ENCODE results near the gene PPP1R9A.

The PPP1R9A gene

DNA sequence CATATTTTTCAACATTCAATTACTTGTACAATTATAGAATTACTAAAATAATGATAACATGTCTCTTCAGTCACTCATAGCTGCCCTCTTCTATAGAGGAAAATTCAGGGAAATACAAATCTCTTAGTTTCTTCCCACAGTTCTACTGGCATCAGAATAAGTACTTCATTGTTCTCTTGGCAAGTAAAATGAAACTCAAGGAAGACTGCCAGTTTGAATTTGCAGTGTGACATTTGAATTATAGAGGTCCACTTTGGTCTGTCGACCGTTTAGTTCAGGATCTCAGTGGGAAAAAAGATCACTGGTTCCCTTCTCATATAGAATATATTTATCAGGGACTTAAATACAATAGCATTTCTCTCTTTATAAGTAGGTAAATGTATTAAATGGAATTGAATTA, 302.4 kb downstream of the PPP1R9A start:
- no peak for DNase-seq

DNA sequence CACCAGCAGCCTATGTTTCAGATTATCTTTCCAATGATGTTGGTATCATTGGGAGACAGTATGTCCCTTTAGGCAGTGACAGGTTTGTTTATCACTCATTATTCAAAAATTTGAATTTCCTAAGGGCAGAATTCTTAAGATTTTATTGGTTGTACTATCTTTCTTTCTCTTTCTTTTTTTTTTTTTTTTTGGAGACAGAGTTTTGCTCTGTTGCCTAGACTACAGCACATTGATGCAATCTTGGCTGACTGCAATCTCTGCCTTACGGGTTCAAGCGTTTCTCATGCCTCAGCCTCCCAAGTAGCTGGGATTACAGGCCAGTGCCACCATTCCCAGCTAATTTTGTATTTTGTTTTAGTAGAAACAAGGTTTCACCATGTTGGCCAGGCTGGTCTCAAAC, 305.8 kb downstream of the PPP1R9A start:
- DNase-seq, result no peak

DNA sequence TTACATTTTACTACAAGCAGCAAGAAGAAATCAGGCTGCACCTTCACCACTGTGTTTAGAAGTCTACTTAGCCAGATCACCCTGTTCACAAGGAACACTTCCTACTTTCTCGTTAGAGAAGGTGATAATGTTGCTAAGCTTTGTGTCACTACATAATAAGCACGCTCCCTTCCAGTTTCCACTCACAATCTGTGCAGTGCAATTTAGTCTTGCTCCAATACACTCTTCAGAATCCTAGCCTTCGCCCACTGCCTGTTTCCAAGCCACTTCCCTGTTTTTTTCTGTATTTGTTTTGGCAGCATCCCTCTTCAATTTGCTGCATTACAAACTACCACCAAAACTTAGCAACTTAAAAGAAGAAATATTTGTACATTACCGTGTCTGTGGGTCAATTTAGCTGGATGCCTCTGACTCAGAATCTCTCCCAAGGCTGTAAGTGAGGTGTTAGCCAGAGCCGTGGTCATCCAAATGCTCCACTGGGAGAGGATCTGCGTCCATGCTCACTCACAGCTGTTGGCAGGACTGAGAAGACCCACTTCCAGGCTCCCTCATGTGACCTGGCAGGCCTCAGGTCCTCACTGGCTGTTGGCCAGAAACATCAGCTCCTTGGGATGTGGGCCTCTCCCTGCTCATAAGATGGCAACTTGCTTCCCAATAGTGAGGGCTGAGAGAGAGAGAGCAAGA, 306.6 kb downstream of the PPP1R9A start:
- DNase-seq, result no peak

DNA sequence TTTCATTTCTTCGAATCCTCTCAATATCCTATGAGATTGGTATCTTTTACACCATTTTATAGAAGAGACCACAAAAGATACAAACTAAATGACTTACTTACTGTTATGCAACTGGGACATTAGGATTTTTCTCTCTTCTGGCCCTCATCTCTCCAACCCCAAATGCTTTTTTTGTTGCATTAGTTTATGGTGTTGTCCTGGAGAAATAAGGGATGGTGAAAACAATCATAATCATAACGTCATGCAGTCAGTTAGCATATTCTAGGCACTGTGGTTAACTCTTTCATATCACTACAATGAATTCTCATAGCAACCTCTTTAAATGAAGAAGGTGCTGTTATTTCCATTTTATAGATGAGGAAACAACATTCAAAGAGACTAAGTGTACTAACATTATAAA, 312.3 kb downstream of the PPP1R9A start:
- no peak for DNase-seq

DNA sequence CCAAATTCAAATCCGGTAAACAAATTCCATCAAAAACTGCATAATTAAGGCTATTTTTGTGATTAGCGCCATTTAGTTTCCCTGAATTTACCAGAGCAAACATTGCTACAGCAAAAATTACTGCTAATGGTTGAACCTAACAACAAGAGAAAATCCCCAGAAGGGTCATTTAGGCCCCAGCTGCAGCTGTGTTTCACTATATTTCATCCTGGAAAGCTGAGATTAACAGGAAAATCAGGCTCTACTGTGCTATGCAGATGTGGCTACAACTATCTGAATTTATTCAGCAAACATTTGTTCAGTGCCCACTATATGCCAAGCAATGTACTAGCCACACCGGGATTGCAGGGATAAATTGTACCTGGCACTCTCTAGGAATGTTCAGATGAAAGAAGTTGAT, 312.9 kb downstream of the PPP1R9A start:
- no peak for DNase-seq

DNA sequence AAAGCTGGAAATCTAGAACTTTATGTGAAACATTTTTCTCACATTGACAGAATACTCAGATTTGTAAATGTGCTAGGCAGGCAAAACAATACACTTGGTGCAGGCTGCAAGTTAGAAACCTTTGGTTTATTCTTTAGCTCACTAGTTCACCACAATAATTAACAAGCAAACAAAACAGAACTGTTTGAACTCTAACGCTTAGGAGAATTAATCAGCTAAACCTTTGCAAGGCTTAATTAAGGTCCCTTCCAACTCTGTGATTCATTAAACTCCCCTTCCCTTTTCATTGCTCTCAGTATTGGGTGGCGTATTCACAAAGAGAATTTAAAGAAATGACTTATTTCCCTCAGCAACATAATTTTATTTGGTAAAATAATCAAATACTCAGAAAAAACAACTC, 317.9 kb downstream of the PPP1R9A start:
- no peak for DNase-seq

DNA sequence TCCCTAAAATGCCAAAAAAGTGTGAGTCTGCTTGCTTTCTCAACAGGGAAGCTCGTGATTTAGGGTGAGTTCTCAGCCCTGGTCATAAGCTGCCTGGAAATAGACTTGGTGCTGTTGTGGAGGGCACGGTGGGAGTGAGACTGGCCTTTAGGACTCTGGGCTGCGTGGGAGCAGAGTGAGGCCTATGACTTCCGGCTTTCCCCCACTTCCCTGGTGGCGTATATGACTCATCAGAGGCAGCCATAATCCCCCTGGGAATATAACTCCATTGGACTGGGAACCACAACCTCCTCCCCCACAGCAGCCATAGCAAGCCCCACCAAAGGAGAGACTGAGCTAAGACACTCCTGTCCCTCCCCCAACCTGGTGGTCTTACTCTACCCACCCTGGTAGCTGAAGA, 321.9 kb downstream of the PPP1R9A start:
- no peak for DNase-seq

DNA sequence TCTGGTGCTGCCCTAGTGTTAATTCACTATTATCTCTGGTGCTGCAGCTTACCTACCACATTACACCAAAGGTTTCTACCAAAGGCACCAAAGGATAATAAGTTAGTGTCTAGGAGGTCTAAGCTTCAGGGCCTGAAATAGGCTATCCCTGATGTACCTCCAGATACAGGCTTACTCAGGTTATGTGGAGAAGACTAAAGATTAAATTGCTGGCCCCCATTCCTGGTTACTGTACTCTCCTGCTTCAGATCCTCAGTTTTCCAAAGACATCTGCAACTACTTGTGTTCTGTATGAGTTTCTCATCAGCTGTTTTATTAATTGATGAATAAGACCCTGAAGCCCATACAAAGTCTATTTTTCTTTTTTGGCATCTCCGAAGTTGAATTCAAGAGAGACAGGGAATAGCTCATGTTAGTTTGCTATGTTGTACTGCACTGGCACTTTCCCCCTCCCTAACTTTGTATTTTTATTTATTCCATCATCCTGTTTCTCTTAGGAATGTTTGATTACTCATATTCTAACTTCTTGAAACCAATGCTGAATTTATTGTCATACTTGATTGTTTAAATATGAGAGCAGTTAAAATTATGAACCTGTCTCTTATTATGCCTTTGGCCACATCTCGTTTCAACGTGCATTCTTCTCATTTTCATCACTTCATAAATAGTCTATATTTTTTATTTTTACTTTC, 331.0 kb downstream of the PPP1R9A start:
- DNase-seq, result no peak

DNA sequence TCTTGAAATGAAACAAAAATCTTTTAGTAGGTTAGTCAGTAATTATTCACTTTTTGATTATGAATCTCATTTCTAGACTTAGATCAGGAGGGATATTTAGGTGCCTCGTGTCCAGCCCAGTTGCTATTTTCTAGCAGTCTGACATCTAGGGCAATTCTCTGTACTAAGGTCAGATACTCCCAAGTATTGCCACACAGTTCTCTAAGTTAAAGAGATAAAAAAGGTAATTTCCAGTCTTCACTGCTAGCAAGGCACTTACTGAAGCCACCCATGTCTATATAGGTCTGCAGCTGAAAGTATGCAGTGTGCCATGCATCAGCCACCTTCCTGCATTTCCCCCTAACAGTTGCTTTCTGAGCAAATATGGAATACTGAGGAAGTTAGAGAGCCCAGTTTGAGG, 333.5 kb downstream of the PPP1R9A start:
- no peak for DNase-seq

DNA sequence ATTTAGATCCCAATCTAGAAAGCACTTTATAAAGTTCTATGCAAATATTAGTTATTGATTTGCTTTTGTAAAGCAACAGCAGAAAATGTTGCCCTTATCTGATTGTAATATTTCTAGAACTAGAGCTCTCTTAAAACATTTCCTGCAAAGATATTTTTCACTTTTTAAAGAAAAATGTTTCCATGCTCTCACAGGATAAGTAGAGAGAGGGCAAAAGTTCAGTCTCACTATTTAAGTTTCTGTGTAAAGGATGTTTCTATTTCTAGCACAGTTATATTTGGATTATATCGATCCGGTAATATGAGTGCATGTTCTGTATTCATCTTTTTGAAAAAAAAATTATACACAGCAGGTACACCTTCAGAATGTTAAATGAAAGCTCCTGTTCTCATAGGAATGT, 334.9 kb downstream of the PPP1R9A start:
- no peak for DNase-seq

DNA sequence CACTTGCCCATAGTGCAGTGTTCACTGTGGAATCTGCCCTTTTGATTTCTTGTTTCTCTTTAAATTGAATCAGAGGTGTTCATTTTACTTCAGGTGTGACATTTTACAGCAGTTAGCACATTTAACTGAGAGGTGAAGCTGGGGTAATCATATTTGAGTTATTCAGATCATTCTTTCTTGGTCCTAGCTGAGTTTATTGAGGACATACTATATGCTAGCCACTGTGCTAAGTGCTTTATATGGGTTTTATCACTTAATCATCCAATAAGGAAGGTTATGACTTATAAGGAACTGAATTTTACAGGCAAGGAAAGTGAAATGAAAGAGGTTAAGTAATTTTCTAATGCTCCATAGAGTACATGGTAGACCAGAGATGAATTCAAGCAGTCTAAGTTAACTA, 337.2 kb downstream of the PPP1R9A start:
- DNase-seq, result no peak

DNA sequence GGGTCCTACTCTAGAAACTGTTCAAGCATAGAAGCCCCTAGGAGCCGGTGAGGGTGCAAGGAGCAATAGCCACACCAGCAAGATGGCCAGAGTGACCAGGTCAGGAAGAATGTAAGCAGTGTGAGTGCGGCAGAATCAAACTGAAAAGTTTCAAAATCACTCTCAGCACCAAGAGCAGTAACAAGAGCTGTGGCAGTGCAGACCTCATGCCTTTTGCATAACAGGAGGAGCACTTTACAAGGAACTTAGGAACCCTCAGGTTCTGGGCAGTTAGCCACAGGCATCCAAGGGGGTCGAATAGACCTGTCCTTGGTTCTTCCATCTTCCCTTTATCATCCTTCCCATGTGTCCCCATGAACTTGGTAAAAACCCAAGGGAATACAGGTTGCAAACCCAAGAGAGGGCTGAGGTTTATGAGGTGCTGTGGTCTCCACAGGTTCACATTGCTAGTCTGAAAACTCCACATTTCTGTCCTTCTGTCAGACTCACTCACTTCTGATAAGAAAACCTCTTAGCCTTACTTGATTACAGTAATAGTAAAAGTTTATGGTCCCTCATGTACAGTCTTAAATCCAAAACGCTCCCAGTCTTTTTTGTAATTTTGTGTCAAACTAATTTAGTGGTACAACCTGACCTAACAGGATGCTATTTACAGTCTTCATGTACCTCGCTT, 338.6 kb downstream of the PPP1R9A start:
- DNase-seq, result no peak

DNA sequence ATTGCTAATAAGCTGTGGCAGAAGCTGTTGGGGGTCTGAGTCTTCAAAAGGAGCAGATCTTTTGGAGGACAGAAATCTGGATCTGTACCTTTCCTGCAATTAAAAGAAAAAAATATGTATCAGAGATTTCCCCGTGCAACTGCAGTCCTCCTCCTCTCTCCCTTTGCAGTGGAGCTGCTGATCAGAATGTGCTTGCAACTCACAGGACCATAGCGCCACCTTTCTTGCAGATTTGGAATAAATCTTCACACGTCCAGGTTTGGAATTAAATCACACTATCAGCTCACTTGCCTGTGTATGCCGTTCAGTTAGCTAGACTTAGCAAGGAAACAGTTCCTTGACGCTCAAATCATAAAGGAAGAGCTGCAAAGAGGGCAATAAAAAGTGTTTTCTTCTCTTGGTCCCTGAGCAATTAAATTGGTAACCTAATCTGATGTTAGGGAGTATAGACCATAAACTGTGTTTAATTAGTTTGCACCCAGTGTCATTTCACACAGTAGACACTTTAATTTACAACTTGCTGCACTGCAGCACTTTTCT, 339.5 kb downstream of the PPP1R9A start:
- peak in 1 of 2 experiments; percentile 40 for DNase-seq

DNA sequence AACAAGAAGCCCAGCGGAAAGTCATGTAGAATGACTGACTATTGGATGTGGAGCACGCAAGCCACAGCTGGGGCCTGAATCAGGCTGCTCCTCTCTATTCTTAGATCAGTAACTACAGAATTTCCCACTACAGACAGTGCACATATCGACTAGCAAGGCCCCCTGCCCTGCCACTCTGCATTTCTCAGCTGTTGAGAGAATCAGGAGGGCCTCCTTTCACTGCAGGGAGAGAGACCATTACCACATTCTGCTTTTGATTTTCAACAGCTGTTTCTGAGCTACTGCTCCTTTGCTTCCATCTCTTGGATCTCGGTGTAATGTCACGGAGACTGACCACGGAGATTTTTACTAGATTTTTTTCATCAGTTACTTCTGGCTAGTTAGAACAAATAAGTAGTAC, 343.2 kb downstream of the PPP1R9A start:
- DNase-seq, result no peak

DNA sequence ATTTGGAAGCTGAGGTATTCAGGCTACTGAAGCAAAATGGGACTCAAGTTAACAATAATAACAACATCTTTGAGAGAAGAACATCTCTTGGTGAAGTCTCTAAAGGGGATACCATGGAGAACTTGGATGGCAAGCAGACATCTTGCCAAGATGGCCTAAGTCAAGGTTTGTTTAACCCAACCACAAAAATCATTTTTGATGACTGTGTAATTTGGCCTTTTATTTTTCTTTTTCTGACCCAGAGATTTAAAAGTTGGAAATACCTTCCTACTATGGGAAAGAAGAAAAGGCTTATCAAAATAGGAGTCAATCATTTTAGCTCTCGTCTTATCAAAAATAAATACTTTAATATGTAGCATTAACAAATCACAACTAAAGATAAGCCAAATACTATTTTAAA, 344.6 kb downstream of the PPP1R9A start:
- DNase-seq, result no peak

DNA sequence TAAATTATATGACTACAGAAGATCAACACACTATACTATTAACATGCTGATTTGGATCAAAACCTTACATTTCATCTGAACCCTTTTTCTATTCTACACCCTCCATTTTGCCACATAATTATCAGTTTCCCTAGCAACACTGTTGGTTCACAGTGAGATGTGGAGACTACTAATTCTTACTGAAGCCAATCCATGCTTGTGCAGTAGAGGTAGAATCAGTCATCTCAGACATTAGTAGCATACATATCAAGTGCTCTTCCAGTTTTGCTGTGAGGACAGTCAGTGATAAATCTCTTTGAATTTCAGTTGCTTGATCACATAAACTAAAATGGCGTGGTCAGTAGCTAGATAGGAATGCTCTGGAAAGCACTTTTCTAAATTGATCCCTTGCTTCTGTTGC, 346.6 kb downstream of the PPP1R9A start:
- DNase-seq, result no peak

DNA sequence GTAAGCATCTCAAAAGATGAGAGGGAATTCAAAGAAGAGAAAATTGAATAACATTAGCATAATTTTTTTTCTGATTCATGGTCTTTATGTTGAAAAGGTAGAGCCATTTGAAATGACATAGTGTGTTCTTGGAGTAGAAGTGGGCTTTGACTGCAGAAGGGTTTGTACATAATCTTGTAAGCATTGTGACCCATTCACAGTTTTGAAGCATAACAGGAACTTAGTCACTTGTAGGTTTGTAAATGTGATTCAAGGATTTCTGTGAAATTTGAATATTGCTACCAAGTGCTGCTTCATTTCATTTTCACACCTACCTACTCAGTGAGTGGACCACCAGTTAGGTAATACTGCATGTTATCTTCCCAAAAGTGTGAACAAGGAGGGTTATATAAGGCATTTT, 348.3 kb downstream of the PPP1R9A start:
- DNase-seq, result no peak

DNA sequence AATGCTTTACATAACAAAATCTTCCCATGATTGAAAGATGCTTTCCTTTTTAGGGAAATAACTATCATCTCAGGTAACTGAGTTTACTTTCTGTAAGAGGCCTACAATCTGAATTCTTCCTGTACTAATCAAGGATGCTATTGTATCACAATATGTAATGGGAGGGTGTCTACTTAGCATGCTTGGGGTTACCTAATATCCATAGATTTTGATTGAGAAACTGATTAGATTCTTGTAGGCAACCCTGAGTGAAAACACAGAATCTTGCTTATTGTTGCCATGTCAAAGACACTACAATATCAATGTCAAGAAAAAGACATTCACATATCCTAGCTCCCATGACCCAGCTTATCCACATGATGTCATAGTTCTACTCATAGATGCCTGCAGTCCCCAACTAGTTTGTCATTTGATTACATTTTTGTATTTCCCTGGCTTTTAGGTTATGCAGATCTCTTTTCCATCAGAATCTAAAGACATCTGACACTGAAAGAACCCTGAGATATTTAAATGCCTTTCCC, 354.6 kb downstream of the PPP1R9A start:
- DNase-seq, result no peak

DNA sequence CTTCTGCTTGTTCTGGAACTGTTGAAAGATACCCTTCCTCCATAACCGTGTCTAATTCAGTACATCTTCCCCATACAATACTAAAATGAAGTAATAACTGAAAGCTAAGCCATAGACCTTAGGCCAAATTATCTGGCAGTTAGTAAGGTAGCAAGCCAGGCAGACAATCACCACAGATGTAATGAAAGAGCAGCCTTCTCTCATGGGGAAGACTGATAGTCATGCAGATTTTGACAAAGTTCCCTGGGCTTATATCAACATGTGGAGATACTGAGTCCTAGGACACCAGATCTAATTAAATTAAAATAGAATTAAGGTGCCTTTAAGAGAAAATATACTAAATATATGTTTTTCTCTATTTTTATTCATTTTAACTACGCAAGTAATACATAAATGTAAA, 355.5 kb downstream of the PPP1R9A start:
- DNase-seq, result no peak

DNA sequence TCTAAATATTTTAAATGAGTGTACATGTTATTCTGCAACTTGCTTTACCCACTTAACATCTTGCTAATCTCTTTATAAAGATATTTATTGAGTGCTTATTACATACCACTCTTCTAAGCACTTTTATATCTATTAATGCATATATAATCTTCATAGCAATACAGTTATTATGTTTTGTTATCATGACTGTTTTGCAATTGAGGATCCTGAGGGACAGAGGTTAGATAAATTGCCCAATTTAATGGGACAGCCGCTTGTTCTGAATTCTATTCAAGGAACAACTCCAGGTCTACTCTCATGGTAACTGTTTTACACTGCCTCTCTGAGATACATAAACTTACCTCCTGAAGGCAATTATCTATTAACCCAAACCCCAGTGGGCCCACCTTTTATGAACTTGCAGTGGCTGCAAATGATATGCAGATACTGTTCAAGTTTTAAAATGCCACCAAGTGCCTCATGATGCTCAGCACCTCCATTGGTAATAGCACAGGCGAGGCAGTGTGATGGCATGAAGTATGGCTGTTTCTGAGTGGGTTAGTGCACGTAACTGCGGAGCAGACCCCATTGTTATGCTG, 356.5 kb downstream of the PPP1R9A start:
- DNase-seq, result no peak

DNA sequence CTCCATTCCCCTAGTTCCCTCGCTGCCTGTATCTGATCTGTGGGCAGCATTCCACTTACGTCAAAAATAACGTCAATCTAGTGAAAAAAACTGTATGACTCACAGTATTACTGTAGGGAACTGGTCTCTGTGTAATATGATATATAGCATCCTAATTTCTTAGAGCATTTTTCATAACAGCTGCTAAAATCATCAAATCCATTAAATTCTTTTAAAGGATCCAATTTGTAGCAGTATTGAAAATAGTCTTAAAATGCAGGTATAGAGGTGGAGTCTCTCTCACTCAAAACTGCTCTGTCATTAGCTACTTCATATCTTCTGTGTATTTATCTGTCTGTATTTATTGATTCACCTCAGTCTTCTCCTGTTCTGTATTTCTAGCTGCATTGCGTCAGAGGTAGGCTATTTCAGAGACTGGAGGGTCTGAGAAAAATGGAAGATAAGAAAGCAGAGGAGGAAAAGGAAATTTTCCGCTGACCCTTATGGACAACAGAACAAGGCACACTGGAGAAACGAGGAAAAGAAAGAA, 357.0 kb downstream of the PPP1R9A start:
- no peak for DNase-seq

DNA sequence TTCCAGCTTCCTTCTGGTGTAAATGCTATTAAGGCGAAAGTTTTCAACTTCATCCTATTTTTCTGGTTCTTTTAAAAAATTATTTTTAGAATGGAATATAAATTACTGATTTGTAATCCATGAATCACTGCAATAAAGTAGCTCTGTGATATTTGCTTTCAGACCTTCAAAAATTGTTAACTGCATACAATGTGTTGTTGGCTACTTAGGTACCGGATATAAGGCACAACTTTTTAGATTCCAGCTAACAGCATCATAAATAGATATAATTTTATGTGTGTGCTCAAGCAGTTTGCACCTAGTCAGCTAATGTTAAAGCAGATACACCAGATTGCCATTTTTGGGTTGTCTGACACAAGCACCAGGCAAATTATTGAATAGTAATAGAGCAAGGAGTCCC, 358.2 kb downstream of the PPP1R9A start:
- DNase-seq, result no peak

DNA sequence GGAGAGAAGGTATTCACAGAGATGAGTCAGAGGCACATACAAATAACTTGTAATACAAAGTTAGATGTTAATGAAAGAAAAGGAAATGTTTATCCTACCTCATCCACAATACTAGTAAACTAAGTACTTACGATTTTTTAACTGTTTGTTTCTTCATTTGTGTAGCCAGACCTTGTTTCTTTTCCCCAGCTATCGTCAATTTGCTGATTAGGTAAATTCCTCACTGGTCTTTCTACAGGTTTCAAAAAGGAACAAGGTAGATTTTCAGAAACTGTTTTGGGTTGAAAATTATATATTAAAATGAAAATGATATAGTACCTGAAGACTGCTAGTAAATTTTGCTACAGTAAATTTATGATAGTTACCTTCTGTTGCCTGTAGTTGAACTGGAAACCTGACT, 360.4 kb downstream of the PPP1R9A start:
- no peak for DNase-seq
